OCI-M2 (cell line): ENCODE data around the gene TMX2.
A peak's percentile ranks its signal among the peaks of the same experiment; 100 is the strongest.
"Not testable (repeated sequence)": the region's sequence is repeated elsewhere in the genome, so short reads cannot be mapped to it uniquely, and the experiment has no call there.

Experiments used
- DNase-seq: peaks from one replicate; lab custom pipeline; 2025; ENCODE audit not compliant: unreplicated experiment; lab: John Stamatoyannopoulos, UW

The TMX2 gene

DNA sequence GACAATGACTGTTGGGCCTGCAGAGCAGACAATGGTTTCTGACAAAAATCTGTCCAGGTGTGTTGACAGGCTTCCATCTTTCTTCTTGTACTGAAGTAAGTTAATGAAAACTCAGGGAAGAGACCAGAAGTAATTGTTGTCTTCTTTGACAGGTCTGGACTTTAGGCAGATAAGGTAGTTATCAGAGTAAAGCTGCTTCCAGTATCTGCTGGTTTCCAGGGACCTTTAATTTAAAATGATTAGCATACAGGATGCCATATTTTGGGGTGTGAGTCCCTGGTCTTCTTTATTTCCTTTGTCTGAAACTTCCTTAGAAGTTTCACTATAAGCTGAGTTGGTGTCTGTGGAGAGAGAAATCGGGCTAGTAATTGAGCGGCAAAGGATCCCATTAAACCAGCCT, 1.4 kb downstream of the TMX2 start:
- DNase-seq, result no peak

DNA sequence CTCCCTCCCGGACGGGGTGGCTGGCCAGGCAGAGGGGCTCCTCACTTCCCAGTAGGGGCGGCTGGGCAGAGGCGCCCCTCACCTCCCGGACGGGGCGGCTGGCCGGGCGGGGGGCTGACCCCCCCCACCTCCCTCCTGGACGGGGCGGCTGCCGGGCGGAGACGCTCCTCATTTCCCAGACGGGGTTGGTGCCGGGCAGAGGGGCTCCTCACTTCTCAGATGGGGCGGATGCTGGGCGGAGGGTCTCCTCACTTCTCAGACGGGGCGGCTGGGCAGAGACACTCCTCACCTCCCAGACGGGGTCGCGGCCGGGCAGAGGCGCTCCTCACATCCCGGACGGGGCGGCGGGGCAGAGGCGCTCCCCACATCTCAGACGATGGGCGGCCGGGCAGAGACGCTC, 4.3 kb downstream of the TMX2 start:
- DNase-seq, result not testable (repeated sequence)

DNA sequence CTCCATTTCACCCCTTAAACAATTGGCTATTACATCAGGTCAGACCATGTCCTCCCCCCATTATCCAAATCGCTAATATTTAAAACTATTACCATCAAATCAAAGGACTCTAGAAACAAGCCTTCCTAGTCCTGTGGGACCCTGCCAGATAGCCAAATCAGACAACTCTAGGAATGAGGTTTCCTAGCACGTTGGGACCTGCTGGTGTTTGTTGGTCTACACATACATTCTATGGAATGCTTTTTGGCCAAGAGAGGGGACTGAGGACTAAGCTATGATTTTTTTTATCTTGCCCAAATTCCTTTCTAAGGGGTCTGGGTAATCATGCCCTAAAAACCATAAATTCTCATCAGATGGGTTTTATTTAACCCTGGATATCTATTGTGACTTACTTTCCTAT, 14.8 kb downstream of the TMX2 start:
- DNase-seq, result no peak

DNA sequence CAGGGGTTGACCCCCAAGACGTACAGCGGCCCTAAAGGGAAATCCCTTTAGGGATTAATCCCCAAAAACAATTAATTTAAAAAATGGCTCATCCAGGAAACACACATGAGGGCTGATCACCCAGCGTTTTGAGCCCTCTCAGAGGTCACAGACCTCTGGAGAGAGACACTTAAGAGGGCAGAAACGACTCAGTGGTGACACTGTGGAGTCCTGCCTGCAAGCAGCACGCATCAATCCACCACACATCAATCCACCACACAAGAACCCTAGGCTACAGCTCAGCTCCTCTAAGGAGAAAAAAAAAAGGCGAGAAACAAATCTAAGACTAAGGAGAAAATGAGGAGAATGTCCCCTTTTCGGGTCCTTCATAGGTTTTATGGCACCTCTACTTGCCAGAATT, 16.4 kb downstream of the TMX2 start:
- DNase-seq, result no peak

- DNase-seq, result no peak
Observed at GRCh38 chr11:57729479-57729878, 17.1 kb downstream of the TMX2 start.

GRCh38 chr11:57732661-57733060, 20.3 kb downstream of the TMX2 start:
- no peak for DNase-seq

DNA sequence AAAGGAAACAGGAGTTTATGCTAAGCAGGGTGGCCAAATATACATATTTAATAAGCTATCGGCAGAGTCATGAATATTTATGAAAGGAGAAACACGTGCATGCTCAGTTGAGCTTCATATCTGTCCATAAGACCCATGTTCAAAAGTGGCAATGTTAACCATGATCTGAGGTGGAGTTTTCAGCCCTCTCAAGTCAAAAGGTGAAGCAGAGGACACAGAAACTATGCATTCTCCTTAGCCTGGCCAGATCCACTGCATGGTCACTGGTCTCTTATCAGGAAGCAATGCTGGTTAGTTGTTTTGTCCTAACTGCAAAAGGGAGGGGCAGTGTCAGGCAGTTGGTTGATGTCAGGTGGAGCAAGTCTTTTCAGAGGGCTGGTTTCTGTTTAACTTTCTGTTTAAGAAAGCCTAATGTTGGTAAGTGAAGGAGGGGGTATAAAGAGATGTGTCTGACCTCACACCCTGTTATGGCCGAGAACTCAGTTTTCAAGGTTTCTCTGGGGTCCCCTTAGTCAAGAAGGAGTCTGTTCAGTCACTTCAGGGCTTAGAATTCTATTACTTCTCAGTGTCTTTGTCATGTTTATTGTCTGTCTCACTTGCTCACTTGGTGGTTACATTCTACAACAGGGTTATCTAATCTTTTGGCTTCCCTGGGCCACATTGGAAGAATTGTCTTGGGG, 23.4 kb downstream of the TMX2 start:
- DNase-seq, result no peak

DNA sequence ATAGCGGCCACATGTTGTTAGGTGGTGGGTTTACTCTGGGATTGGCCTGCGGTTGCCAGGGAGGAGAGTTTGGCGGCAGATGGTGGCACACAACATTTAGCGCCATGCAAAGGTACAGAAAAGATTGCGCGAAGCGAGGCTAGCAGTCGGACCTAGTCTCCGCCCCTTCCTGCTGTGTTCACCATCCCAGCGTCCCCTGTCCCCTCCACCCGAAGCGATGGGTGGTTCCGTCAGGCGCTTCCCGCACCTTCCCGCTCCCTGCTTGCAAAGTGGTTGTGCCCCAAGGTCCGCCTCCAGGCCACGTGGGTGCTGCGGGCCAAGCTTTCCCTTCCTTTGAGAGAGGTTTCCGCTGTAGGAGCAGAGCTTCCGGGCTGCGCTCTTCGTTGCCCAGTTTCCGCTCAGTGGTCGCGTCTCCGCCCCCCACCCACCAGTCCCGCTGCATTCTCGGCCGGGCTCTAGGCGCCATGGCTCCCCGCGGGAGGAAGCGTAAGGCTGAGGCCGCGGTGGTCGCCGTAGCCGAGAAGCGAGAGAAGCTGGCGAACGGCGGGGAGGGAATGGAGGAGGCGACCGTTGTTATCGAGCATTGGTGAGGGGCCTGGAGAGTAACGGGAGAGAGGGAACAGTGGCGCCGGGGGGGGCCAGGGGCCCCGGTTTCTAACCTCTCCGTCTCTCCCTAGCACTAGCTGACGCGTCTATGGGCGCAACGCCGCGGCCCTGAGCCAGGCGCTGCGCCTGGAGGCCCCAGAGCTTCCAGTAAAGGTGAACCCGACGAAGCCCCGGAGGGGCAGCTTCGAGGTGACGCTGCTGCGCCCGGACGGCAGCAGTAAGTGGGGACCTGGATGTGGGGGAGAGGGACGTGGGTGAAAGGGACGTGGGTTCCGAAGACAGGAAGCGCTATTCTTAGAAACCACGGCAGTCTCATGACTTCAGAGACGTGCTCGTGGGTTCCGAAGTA, 29.0 kb downstream of the TMX2 start, which contains the start of gene SELENOH:
SELENOH (plus strand) TSS at position 360 of the 955 bp plus-strand sequence; CDS start at position 465, 105 bp downstream.
- DNase-seq, result peak; percentile 76

- DNase-seq, result no peak
Observed at GRCh38 chr11:57742087-57742452, 29.7 kb downstream of the TMX2 start.

DNA sequence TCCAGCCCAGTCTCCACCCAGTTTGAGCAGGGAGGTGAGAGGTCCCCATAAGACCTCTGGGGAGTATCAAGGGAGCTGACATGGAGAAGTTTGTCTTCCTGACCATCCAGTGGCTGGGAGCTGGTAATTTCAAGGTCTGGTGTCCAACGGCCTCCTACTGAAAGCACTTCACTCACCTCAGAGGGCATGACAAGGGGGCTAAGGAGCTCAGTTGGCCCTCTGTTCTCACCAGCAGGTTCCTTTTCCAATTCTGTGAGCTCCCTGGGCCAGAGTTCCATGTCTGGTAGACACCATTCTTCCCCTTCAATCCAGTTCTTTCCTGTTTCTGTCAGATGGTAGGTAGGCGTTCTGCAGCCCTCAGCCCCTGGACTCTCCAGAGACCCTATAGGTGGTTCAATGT, 32.0 kb downstream of the TMX2 start:
- no peak for DNase-seq

- DNase-seq, result no peak
Observed at GRCh38 chr11:57745206-57745605, 32.8 kb downstream of the TMX2 start.

- DNase-seq, result no peak
Observed at GRCh38 chr11:57746920-57747319, 34.5 kb downstream of the TMX2 start.

- DNase-seq, result no peak
Observed at GRCh38 chr11:57751176-57751575, 38.8 kb downstream of the TMX2 start.

GRCh38 chr11:57751676-57752253, 39.4 kb downstream of the TMX2 start, which contains the start of gene BTBD18:
BTBD18 (minus strand) TSS chr11:57751819; CDS start chr11:57751188, 631 bp downstream.
- DNase-seq, result no peak

- DNase-seq, result no peak
Observed at GRCh38 chr11:57752954-57753353, 40.6 kb downstream of the TMX2 start.

- no peak for DNase-seq
Observed at GRCh38 chr11:57758174-57758573, 45.8 kb downstream of the TMX2 start.

- DNase-seq, result no peak
Observed at GRCh38 chr11:57761301-57762234, 49.2 kb downstream of the TMX2 start, which contains the start of gene CTNND1. CTNND1 (plus strand) TSS chr11:57761802; CDS start chr11:57791479, 29,677 bp downstream.

GRCh38 chr11:57762235-57762861, 50.0 kb downstream of the TMX2 start:
- DNase-seq, result no peak

- DNase-seq, result no peak
Observed at GRCh38 chr11:57763568-57763967, 51.2 kb downstream of the TMX2 start.

- no peak for DNase-seq
Observed at GRCh38 chr11:57764021-57764420, 51.6 kb downstream of the TMX2 start.
